H1 (cell line): ENCODE data around the gene CLEC7A. TPM values are rescaled to one million over a fixed set of nuclear protein-coding genes. Genes with fewer than 3 reads are reported as not detected.

ENCODE experiments used
- CTCF ChIA-PET: fragments of 300-600 bp; sonication (Branson Sonifier 250); formaldehyde crosslinking; loops from one replicate; lab custom pipeline; 2021; ENCODE audit not compliant: partially characterized antibody; lab: Charles Lee
- POLR2A ChIA-PET: fragments of 300-600 bp; sonication (Branson Sonifier 250); formaldehyde crosslinking; loops from one replicate; lab custom pipeline; 2021; ENCODE audit warnings: inconsistent platforms; ENCODE audit not compliant: partially characterized antibody; lab: Charles Lee
- DNase-seq, 2 experiments: peaks; one replicate each; pipeline versions ENCODE4 v3.0.0 to v3.0.0-alpha.2; 2010 to 2022; ENCODE audit warnings: low spot score in 2 of 2, low read depth in 1 of 2, mixed read lengths in 1 of 2
- FAIRE-seq: peaks from 2 replicates; lab custom pipeline; 2011; peaks lifted over from hg19 to GRCh38; lab: Jason Lieb, UNC
- H2AFZ ChIP-seq: 2 replicates; pipeline ENCODE4 v1.8.1; 2012; ENCODE audit warnings: low read length, inconsistent platforms
- H2AK5ac ChIP-seq: 2 replicates; pipeline ENCODE4 v1.6.1; 2013; ENCODE audit warnings: low read depth, low read length
- H2BK120ac ChIP-seq: replicated peaks from 2 replicates; pipeline ENCODE3; 2013; ENCODE audit warnings: low read depth, low read length, inconsistent platforms
- H2BK12ac ChIP-seq: 2 replicates; pipeline ENCODE4 v1.6.1; 2013; ENCODE audit warnings: low read depth, low read length
- H2BK15ac ChIP-seq: 2 replicates; pipeline ENCODE4 v1.6.1; 2013; ENCODE audit warnings: low read length
- H2BK20ac ChIP-seq: 2 replicates; pipeline ENCODE4 v1.6.1; 2013; ENCODE audit warnings: low read length
- H2BK5ac ChIP-seq: 2 replicates; pipeline ENCODE4 v1.6.1; 2013; ENCODE audit warnings: low read depth, low read length
- H3K14ac ChIP-seq: 2 replicates; pipeline ENCODE4 v1.6.1; 2013; ENCODE audit warnings: inconsistent platforms; ENCODE audit not compliant: insufficient read length
- H3K18ac ChIP-seq: 2 replicates; pipeline ENCODE4 v1.6.1; 2013; ENCODE audit warnings: low read length; ENCODE audit errors: extremely low read depth
- H3K23ac ChIP-seq: 2 replicates; pipeline ENCODE4 v1.6.1; 2013; ENCODE audit warnings: inconsistent platforms; ENCODE audit not compliant: insufficient read length
- H3K23me2 ChIP-seq: 2 replicates; pipeline ENCODE4 v1.6.1; 2013; ENCODE audit warnings: low read depth, low read length
- H3K27ac ChIP-seq: 2 replicates; pipeline ENCODE4 v1.6.1; 2011; ENCODE audit warnings: low read depth, low read length, inconsistent platforms
- H3K27me3 ChIP-seq, 4 experiments: replicated peaks in 1 of 4; 1 replicate in 1 of 4; 2 replicates in 3 of 4; pipeline versions ENCODE4 v1.6.1 to v1.8.1; 2011 to 2013; ENCODE audit warnings: low read length in 3 of 4, mild to moderate bottlenecking in 3 of 4, inconsistent platforms in 2 of 4, mixed read lengths in 2 of 4, moderate library complexity in 1 of 4; ENCODE audit not compliant: control insufficient read depth in 3 of 4, insufficient read depth in 3 of 4; ENCODE audit errors: extremely low read depth in 1 of 4
- H3K36me3 ChIP-seq, 4 experiments: 2 replicates each; pipeline versions ENCODE4 v1.6.1 to v1.8.1; 2011 to 2013; ENCODE audit warnings: mild to moderate bottlenecking in 4 of 4, low read length in 3 of 4, moderate library complexity in 2 of 4, control low read depth in 1 of 4, inconsistent platforms in 1 of 4; ENCODE audit not compliant: insufficient read depth in 4 of 4, control insufficient read depth in 2 of 4
- H3K4ac ChIP-seq: replicated peaks from 2 replicates; pipeline ENCODE3; 2013; ENCODE audit warnings: low read length, low read depth, mixed read lengths, inconsistent platforms; ENCODE audit not compliant: insufficient read length
- H3K4me1 ChIP-seq, 4 experiments: replicated peaks in 1 of 4; 1 replicate in 1 of 4; 2 replicates in 3 of 4; pipeline versions ENCODE4 v1.6.1 to v1.8.1; 2011 to 2013; ENCODE audit warnings: low read length in 3 of 4, inconsistent platforms in 2 of 4, mixed read lengths in 1 of 4; ENCODE audit not compliant: insufficient read depth in 4 of 4, control insufficient read depth in 3 of 4
- H3K4me2 ChIP-seq, 2 experiments: 2 replicates each; pipeline versions ENCODE4 v1.6.1 to v1.8.1; 2011 to 2013; ENCODE audit warnings: low read depth in 2 of 2, low read length in 2 of 2, control low read depth in 1 of 2, inconsistent platforms in 1 of 2, mild to moderate bottlenecking in 1 of 2; ENCODE audit not compliant: insufficient read depth in 1 of 2
- H3K4me3 ChIP-seq, 4 experiments: fragments of 200-600, 300-600 bp in 1 of 4; sonication (generic), shearing (Covaris generic), sonication (Bioruptor Twin) in 1 of 4; 2 replicates each; pipeline versions ENCODE4 v1.5.1 to v1.8.1; 2011 to 2016; ENCODE audit warnings: low read length in 4 of 4, low read depth in 3 of 4, control low read depth in 2 of 4, inconsistent platforms in 2 of 4, mild to moderate bottlenecking in 2 of 4, mixed read lengths in 1 of 4, moderate library complexity in 1 of 4; ENCODE audit not compliant: insufficient read depth in 2 of 4; ENCODE audit errors: extremely low read depth in 1 of 4
- H3K56ac ChIP-seq: replicated peaks from 2 replicates; pipeline ENCODE3; 2013; ENCODE audit warnings: low read depth, mild to moderate bottlenecking, mixed read lengths, low read length, inconsistent platforms; ENCODE audit not compliant: insufficient read length
- H3K79me1 ChIP-seq: 2 replicates; pipeline ENCODE4 v1.6.1; 2013; ENCODE audit warnings: low read depth, low read length, control low read depth
- H3K79me2 ChIP-seq, 2 experiments: 2 replicates each; pipeline versions ENCODE4 v1.6.1 to v1.8.1; 2012 to 2013; ENCODE audit warnings: low read length in 2 of 2, mild to moderate bottlenecking in 2 of 2, inconsistent platforms in 1 of 2; ENCODE audit not compliant: insufficient read depth in 2 of 2, control insufficient read depth in 1 of 2
- H3K9ac ChIP-seq, 4 experiments: replicated peaks in 1 of 4; 1 replicate in 1 of 4; 2 replicates in 3 of 4; pipeline versions ENCODE4 v1.6.1 to v1.8.1; 2011 to 2013; ENCODE audit warnings: low read depth in 3 of 4, low read length in 3 of 4, control low read depth in 2 of 4, mild to moderate bottlenecking in 2 of 4, moderate library complexity in 2 of 4, inconsistent platforms in 1 of 4; ENCODE audit errors: extremely low read depth in 1 of 4
- H3K9me3 ChIP-seq, 2 experiments: 2 replicates each; pipeline versions ENCODE4 v1.6.1 to v1.8.1; 2012 to 2013; ENCODE audit warnings: mild to moderate bottlenecking in 2 of 2, moderate library complexity in 2 of 2, control low read depth in 1 of 2, inconsistent platforms in 1 of 2, low read depth in 1 of 2, low read length in 1 of 2, mixed read lengths in 1 of 2; ENCODE audit not compliant: insufficient read depth in 2 of 2
- H4K20me1 ChIP-seq, 2 experiments: replicated peaks in 1 of 2; 2 replicates each; pipeline versions ENCODE3 to v1.8.1; 2011 to 2013; ENCODE audit warnings: inconsistent platforms in 2 of 2, low read length in 2 of 2, mild to moderate bottlenecking in 1 of 2; ENCODE audit not compliant: insufficient read depth in 2 of 2, control insufficient read depth in 1 of 2
- H4K5ac ChIP-seq: 2 replicates; pipeline ENCODE4 v1.6.1; 2013; ENCODE audit warnings: low read length, low read depth, mixed read lengths, inconsistent platforms; ENCODE audit not compliant: insufficient read length
- H4K8ac ChIP-seq: 2 replicates; pipeline ENCODE4 v1.8.0; 2013; ENCODE audit warnings: mild to moderate bottlenecking, moderate library complexity, low read length, inconsistent platforms; ENCODE audit not compliant: insufficient read depth; ENCODE audit errors: extremely low read depth
- H4K91ac ChIP-seq: replicated peaks from 2 replicates; pipeline ENCODE3; 2013; ENCODE audit warnings: low read length, mixed read lengths, inconsistent platforms; ENCODE audit not compliant: insufficient read length
- CBX5 ChIP-seq: fragments of 300-800, 300-1000 bp; sonication (generic); IDR thresholded peaks from 2 replicates; pipeline ENCODE4 v1.7.1; 2016; ENCODE audit warnings: antibody characterized with exemption, low read length, low read depth
- CBX8 ChIP-seq: fragments of 300-800, 300-1000 bp; sonication (generic); IDR thresholded peaks from 2 replicates; pipeline ENCODE4 v1.7.1; 2016; ENCODE audit warnings: low read depth, low read length, borderline replicate concordance
- CHD1 ChIP-seq: IDR thresholded peaks from 2 replicates; pipeline ENCODE4 v1.6.1; 2012; ENCODE audit warnings: low read depth, low read length, improper control_type of control experiment
- CHD2 ChIP-seq: IDR thresholded peaks from 2 replicates; pipeline ENCODE4 v1.6.1; 2012; ENCODE audit warnings: low read length, improper control_type of control experiment
- CREB1 ChIP-seq: IDR thresholded peaks from 2 replicates; pipeline ENCODE4 v1.6.1; 2012; ENCODE audit warnings: inconsistent platforms
- EP300 ChIP-seq, 2 experiments: IDR thresholded peaks; 1 replicate in 1 of 2; 2 replicates in 1 of 2; pipeline ENCODE4 v1.6.1; 2011 to 2012; ENCODE audit warnings: low read depth in 2 of 2, low read length in 2 of 2, mild to moderate bottlenecking in 2 of 2, borderline replicate concordance in 1 of 2, inconsistent platforms in 1 of 2, moderate library complexity in 1 of 2
- EZH2 ChIP-seq: fragments of 200-600 bp; sonication (generic); IDR thresholded peaks from 2 replicates; pipeline ENCODE4 v1.7.1; 2012; ENCODE audit warnings: low read depth, mild to moderate bottlenecking, moderate library complexity, low read length, inconsistent platforms; ENCODE audit not compliant: severe bottlenecking
- JUND ChIP-seq: IDR thresholded peaks from 2 replicates; pipeline ENCODE4 v1.6.1; 2011; ENCODE audit warnings: mild to moderate bottlenecking, improper control_type of control experiment, low read length
- KDM1A ChIP-seq: fragments of 200-600, 300-600 bp; sonication (generic); IDR thresholded peaks from 2 replicates; pipeline ENCODE4 v1.7.1; 2016; ENCODE audit warnings: mild to moderate bottlenecking, low read length, borderline replicate concordance
- PHF8 ChIP-seq: fragments of 200-600 bp; sonication (generic); conservative IDR thresholded peaks from 2 replicates; pipeline ENCODE4 v1.7.1; 2012; ENCODE audit warnings: low read depth, mild to moderate bottlenecking, inconsistent platforms, low read length, moderate library complexity
- RBBP5 ChIP-seq: IDR thresholded peaks from 2 replicates; pipeline ENCODE4 v1.7.1; 2012; ENCODE audit warnings: low read depth, mild to moderate bottlenecking, inconsistent platforms, low read length, moderate library complexity, borderline replicate concordance
- SIX5 ChIP-seq: IDR thresholded peaks from 2 replicates; pipeline ENCODE4 v1.6.1; 2011; ENCODE audit warnings: mild to moderate bottlenecking, low read depth, low read length
- SP2 ChIP-seq: IDR thresholded peaks from 2 replicates; pipeline ENCODE4 v1.6.1; 2012; ENCODE audit warnings: mild to moderate bottlenecking, low read length, inconsistent platforms
- SRF ChIP-seq: IDR thresholded peaks from 2 replicates; pipeline ENCODE4 v1.6.1; 2011; ENCODE audit warnings: mild to moderate bottlenecking, low read depth, low read length, moderate library complexity
- WGBS, 2 experiments: shearing (Covaris generic) in 1 of 2; methylation state at CpG; one replicate each; pipeline versions ENCODE4 v1.1.6 to v1.1.7; 2013 to 2015; ENCODE audit warnings: low lambda C conversion rate in 2 of 2, mixed read lengths in 2 of 2, inconsistent platforms in 1 of 2, low coverage in 1 of 2, missing lambda C conversion rate in 1 of 2; ENCODE audit not compliant: insufficient replicate concordance in 2 of 2, insufficient coverage in 1 of 2, insufficient read length in 1 of 2; ENCODE audit errors: extremely low coverage in 1 of 2, missing lambda C conversion rate in 1 of 2; 5-methylcytosine and 5-hydroxymethylcytosine counted together
- polyA plus RNA-seq, 7 experiments: library from polyadenylated mRNA; depleted of rRNA in 3 of 7; stranded (reverse) in 5 of 7; unstranded in 2 of 7; fragments of >200 nt in 5 of 7; fragments of 200-250 nt in 2 of 7; gene quantifications; 1 replicate in 5 of 7; 2 replicates in 1 of 7; 4 replicates in 1 of 7; pipeline versions ENCODE4 v1.2.1 to v1.2.3, GENCODE V29; 2011 to 2013; ENCODE audit warnings: missing spikeins in 2 of 7, mixed read lengths in 2 of 7
- total RNA-seq: library from RNA; stranded (reverse); fragmentation: NEBNext Ultra II Directional; extraction: Animal tissue kit (Norgen Biotek cat#: 25700); gene quantifications from 2 replicates; pipeline ENCODE4 v1.2.1, GENCODE V29; 2021
- TF ChIP-seq, protein P1 (sequence below): IDR thresholded peaks from 2 replicates; pipeline ENCODE4 v1.6.1; 2011; ENCODE audit warnings: low read depth, mild to moderate bottlenecking, low read length; ENCODE audit not compliant: insufficient read depth

CLEC7A gene
- total and polyA plus RNA-seq, 2 of the 8 experiments (the other 6 are each of a cell fraction or from before 2014, with no cell fraction given) = 0.09 to 0.15 TPM

DNA sequence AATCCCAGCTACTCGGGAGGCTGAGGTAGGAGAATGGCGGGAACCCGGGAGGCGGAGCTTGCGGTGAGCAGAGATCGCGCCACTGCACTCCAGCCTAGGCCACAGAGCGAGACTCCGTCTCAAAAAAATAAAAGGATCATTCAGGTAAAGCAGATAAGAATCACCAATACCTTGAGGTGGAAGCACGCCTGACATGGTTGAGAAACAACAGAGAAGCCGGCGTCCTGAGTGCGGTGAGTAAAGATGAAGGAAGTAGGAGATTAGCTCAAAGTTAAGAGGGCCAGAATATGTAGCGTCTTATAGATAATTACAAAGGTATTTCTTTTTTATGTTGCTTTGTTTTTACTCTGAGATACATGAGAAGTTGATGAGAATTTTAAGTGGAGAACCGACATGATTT, 14.7 kb downstream of the CLEC7A start:
- H3K27ac ChIP-seq = no peak overlapping the region
- H3K79me1 ChIP-seq = no peaks in the 10 kb centered on the region
- no peak overlapping the region for H3K4ac ChIP-seq
- no peak overlapping the region for H3K23ac ChIP-seq
- FAIRE-seq (no peak), DNase-seq (no peak)
- H2BK12ac ChIP-seq = no peak overlapping the region
- H3K9me3 ChIP-seq = peaks cover 0 to 4% of the 10 kb centered on the region in 2 experiments; a peak in 1 of 4 replicates
- H4K8ac ChIP-seq = no peak overlapping the region
- H2AFZ ChIP-seq = no peak overlapping the region
- no peak overlapping the region for H4K5ac ChIP-seq
- no peaks in the 10 kb centered on the region; a peak in 1 of 8 replicates for H3K36me3 ChIP-seq
- no peaks in the 10 kb centered on the region for H4K20me1 ChIP-seq
- no peak overlapping the region for H3K56ac ChIP-seq
- no peak overlapping the region for H2BK20ac ChIP-seq
- ChIA-PET CTCF (interaction anchor here (0.7 to 1.8 kb wide), 5 partner anchors 33 to 81 kb away, joined by 3 to 4 read pairs (median 3); no protein-coding TSS in a partner anchor), POLR2A (no interaction called here)
- no peaks in the 10 kb centered on the region for H3K23me2 ChIP-seq
- H3K4me3 ChIP-seq = no peak overlapping the region
- no peak overlapping the region for H3K18ac ChIP-seq
- H3K14ac ChIP-seq = no peak overlapping the region
- H2BK15ac ChIP-seq = no peak overlapping the region
- H2AK5ac ChIP-seq = no peak overlapping the region
- H3K9ac ChIP-seq = no peak overlapping the region
- no peak overlapping the region for H3K4me2 ChIP-seq
- H3K4me1 ChIP-seq = no peaks in the 10 kb centered on the region
- H2BK5ac ChIP-seq = no peak overlapping the region
- H4K91ac ChIP-seq = no peak overlapping the region
- H3K27me3 ChIP-seq = no peaks in the 10 kb centered on the region
- no peak overlapping the region for H2BK120ac ChIP-seq
- H3K79me2 ChIP-seq = no peaks in the 10 kb centered on the region
- WGBS, 2 experiments = 86% methylated on average over 15 of the region's 15 CpGs; no CpG with 5 or more reads in 1 of the 2 experiments
- TF ChIP-seq JUND (no peak), SRF (no peak), EP300 (IDR thresholded peaks at IDR 0.05; ENCODE audit: borderline replicate concordance in 1 of 2, low read depth in 2 of 2, low read length in 2 of 2) (no peak), KDM1A (no peak), SIX5 (no peak), CREB1 (no peak), RBBP5 (no peak), SP2 (no peak), PHF8 (no peak), CBX8 (no peak), CHD1 (no peak), EZH2 (no peak), CHD2 (no peak), CBX5 (no peak)
- TF ChIP-seq, protein P1, sequence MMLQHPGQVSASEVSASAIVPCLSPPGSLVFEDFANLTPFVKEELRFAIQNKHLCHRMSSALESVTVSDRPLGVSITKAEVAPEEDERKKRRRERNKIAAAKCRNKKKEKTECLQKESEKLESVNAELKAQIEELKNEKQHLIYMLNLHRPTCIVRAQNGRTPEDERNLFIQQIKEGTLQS = no peak
